ENCODE measurements around the gene C2orf72. TPM values are rescaled to one million over a fixed set of nuclear protein-coding genes. Genes with fewer than 3 reads are reported as not detected.

The C2orf72 gene
- total and polyA plus RNA-seq, 10 of the 15 experiments (the other 5 are each of a cell fraction or from before 2014, with no cell fraction given): under 0.01 to 0.29 (median 0.10) TPM; not detected in 6

- TF ChIP-seq E4F1 (IDR thresholded peaks at IDR 0.05; ENCODE audit: borderline replicate concordance, partially characterized antibody): no peak
- TF ChIP-seq CHD1 (IDR thresholded peaks at IDR 0.05; ENCODE audit: low read depth, low read length): no peak
- TF ChIP-seq STAT3 (IDR thresholded peaks at IDR 0.05; ENCODE audit: low read depth, low read length): no peak
- TF ChIP-seq SIX5 (IDR thresholded peaks at IDR 0.05; ENCODE audit: low read depth, low read length, severe bottlenecking): no peak
- TF ChIP-seq EED (IDR thresholded peaks at IDR 0.05; ENCODE audit: low read depth): no peak
Measured at GRCh38 chr2:231053846-231054245, 16.5 kb downstream of the C2orf72 start (continued).

DNA sequence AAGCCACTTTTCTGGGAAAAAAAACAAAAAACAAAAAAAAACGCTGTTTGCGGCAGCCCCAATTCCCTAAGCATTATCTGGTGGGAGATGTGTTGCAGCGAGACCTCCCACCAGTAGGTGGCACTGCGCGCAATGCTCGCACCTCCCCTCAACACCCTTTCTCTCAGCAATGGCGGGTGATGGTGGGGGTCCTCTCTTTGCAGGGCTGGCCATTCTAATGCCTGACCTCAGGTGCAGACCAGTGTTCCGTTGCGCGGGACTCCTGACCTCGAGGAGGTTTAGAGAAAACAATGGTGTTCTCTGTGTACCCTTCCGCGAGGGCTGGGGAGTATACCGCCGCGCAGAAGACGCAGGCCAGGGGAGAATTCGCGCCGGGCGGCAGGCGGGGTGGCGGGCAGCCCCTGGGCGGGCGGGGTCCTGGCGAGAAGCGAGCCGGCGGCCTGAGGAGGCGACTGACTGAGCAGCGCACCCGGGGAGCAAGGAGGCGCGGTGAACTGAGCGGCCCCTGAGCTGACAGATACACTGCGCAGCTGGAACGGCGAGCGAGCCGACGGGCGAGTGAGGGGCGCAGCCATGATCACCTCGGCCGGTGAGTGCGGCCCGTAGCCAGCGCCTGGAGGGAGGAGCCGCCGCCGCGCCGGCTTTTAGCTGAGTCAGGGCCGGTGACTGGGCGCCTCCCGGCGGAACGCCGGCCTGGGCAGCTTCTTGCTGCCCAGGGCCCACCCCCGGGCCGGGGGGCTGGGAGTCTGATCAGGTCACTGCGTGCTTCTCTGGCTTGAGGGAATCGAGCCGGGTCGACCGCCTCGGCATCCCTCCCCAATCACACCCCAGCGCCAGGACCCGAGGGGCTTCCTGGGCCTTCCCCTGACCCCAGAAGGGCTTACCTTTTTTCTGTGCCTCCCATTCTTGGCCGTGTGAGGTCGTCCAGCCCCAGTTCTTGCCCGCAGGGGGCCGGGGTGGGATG is 19.4 kb downstream of the C2orf72 start, which contains the start of gene PSMD1:
Gene PSMD1, plus strand, starts transcription at position 415 of the 964 bp plus-strand sequence. Its CDS starts 159 bp downstream, at position 574.
- peaks cover 45% of the 10 kb centered on the region for H3K79me2 ChIP-seq (ENCODE audit: control insufficient read depth, insufficient read depth, low read length)
- H3K4me2 ChIP-seq (ENCODE audit: control insufficient read depth, insufficient read depth): peak within 1 kb of the TSS; percentile 93
- H3K4me3 ChIP-seq: peak within 1 kb of the TSS; percentile 90
- ChIA-PET CTCF (interaction anchor here (0.6 to 3.5 kb wide), 11 partner anchors 9 to 395 kb away, joined by 3 to 16 read pairs (median 4); no protein-coding TSS in a partner anchor), POLR2A (interaction anchor here (0.9 to 1.3 kb wide), 3 partner anchors 136 to 408 kb away, joined by 3 to 4 read pairs (median 3); partner anchors contain the start of gene NCL), SMC1A (ENCODE audit: uncharacterized antibody, unreplicated experiment) (interaction anchor here (0.7 to 2.1 kb wide), 3 partner anchors 53 to 160 kb away, joined by 3 to 4 read pairs (median 3); no protein-coding TSS in a partner anchor), RAD21 (ENCODE audit: unreplicated experiment) (interaction anchor here (0.5 to 1.3 kb wide), 6 partner anchors 47 to 409 kb away, joined by 3 to 5 read pairs (median 3); no protein-coding TSS in a partner anchor)
- DNase-seq (ENCODE audit: low read depth, low spot score) (peak; percentile 80), FAIRE-seq (peak; percentile 91), ATAC-seq (peak; percentile 87)
- H3K4me1 ChIP-seq (ENCODE audit: control insufficient read depth, insufficient read depth, low read length): peaks cover 8% of the 10 kb centered on the region; the same call in 1 of the 2 replicates
- no peaks in the 10 kb centered on the region for H3K9me3 ChIP-seq (replicated peaks; ENCODE audit: control insufficient read depth, insufficient read depth, low read length)
- peak within 1 kb of the TSS; percentile 96 for H3K9ac ChIP-seq (ENCODE audit: control insufficient read depth, insufficient read depth, low read length)
- H2AFZ ChIP-seq (ENCODE audit: control insufficient read depth, low read depth, low read length): peak within 1 kb of the TSS; percentile 99
- no peaks in the 10 kb centered on the region for H3K36me3 ChIP-seq (ENCODE audit: control insufficient read depth in 2 of 2, insufficient read depth in 2 of 2, low read length in 1 of 2)
- in situ Hi-C loops (cut with MboI) (no loop called here), intact Hi-C loops (cut with micrococcal nuclease; ENCODE audit: unreplicated experiment) (loop anchor here (1.0 to 2.0 kb wide), 2 partner anchors 132 to 154 kb away; partner anchors contain the start of gene GPR55)
- WGBS (ENCODE audit: insufficient coverage, insufficient replicate concordance, low lambda C conversion rate, missing lambda C conversion rate): under 1% methylated on average over 61 of the region's 73 CpGs
- H3K27ac ChIP-seq (ENCODE audit: control insufficient read depth, insufficient read depth): peak within 1 kb of the TSS; percentile 92
- no peaks in the 10 kb centered on the region for H3K27me3 ChIP-seq (replicated peaks in 1 of 2; ENCODE audit: control insufficient read depth in 2 of 2, insufficient read depth in 2 of 2, low read length in 1 of 2)
- 0 out of 2 replicates have a peak, but pooled peaks cover 3% of the 10 kb centered on the region for H4K20me1 ChIP-seq (ENCODE audit: control insufficient read depth, insufficient read depth)
- no TSS peak for BruUV-seq (replicated peaks)
- TF ChIP-seq BHLHE40 (IDR thresholded peaks at IDR 0.05; ENCODE audit: borderline replicate concordance in 1 of 2, low read depth in 2 of 2, low read length in 1 of 2) (peak; percentile 23 to 39; a peak in 2 of 4 replicates), SPI1 (IDR thresholded peaks at IDR 0.05; ENCODE audit: borderline replicate concordance, insufficient read depth, low read depth, low read length) (no peak), EGR1 (IDR thresholded peaks at IDR 0.05; ENCODE audit: borderline replicate concordance in 1 of 2, low read depth in 2 of 2, low read length in 2 of 2) (peak in 1 of 2 experiments; percentile 75; a peak in 2 of 3 replicates), MYB (IDR thresholded peaks at IDR 0.05; ENCODE audit: borderline replicate concordance, low read depth, low read length) (peak; percentile 97), ZNF384 (IDR thresholded peaks at IDR 0.05; ENCODE audit: borderline replicate concordance, low read depth, low read length) (no peak), MLLT1 (IDR thresholded peaks at IDR 0.05) (peak; percentile 70), DPF2 (IDR thresholded peaks at IDR 0.05) (0 out of 2 replicates have a peak, but pooled peaks have one; percentile 33), HDGF (IDR thresholded peaks at IDR 0.05) (no peak), MTA2 (IDR thresholded peaks at IDR 0.05; ENCODE audit: low read depth) (no peak), NFXL1 (IDR thresholded peaks at IDR 0.05; ENCODE audit: borderline replicate concordance) (no peak), TCF12 (IDR thresholded peaks at IDR 0.05; ENCODE audit: low read depth, low read length) (peak; percentile 47; the same call in 1 of the 2 replicates), BMI1 (IDR thresholded peaks at IDR 0.05; ENCODE audit: borderline replicate concordance) (no peak)

All from GM12878 (cell line).